ENCODE data around the gene STK11IP. TPM values are rescaled to one million over a fixed set of nuclear protein-coding genes. Genes with fewer than 3 reads are reported as not detected.

The STK11IP gene
- total and polyA plus RNA-seq, 10 of the 15 experiments (the other 5 are each of a cell fraction or from before 2014, with no cell fraction given): 0.42 to 24.0 (median 11.4) TPM

GRCh38 chr2:219642465-219643083 lies 44.9 kb downstream of the STK11IP start (continued):
- no peak for TF ChIP-seq REST (IDR thresholded peaks at IDR 0.05; ENCODE audit: low read depth, low read length)
- peak; percentile 88 for TF ChIP-seq NBN (IDR thresholded peaks at IDR 0.05)
- TF ChIP-seq FOXM1 (IDR thresholded peaks at IDR 0.05; ENCODE audit: low read depth, low read length): peak; percentile 59; the same call in 1 of the 2 replicates
- peak; percentile 33 for TF ChIP-seq MEF2B (IDR thresholded peaks at IDR 0.05; ENCODE audit: partially characterized antibody, poor library complexity, severe bottlenecking)
- peak; percentile 73 for TF ChIP-seq ATF7 (IDR thresholded peaks at IDR 0.05; ENCODE audit: low read depth)
- TF ChIP-seq YY1 (IDR thresholded peaks at IDR 0.05; ENCODE audit: low read depth, low read length): peak; percentile 79; the same call in 1 of the 2 replicates
- TF ChIP-seq POLR2A (IDR thresholded peaks at IDR 0.05; ENCODE audit: low read depth, low read length): 0 out of 2 replicates have a peak, but pooled peaks have one; percentile 38

GRCh38 chr2:219643084-219643473 lies 45.4 kb downstream of the STK11IP start:
- WGBS (ENCODE audit: insufficient coverage, insufficient replicate concordance, low lambda C conversion rate, missing lambda C conversion rate): 74% methylated on average over 7 of the region's 7 CpGs
- Histone ChIP-seq H3K4me3 (peak overlapping the region; percentile 24; the same call in 1 of the 2 replicates), H3K9me3 (replicated peaks; ENCODE audit: control insufficient read depth, insufficient read depth, low read length) (no peaks in the 10 kb centered on the region), H3K4me2 (ENCODE audit: control insufficient read depth, insufficient read depth) (peak overlapping the region; percentile 92), H3K4me1 (ENCODE audit: control insufficient read depth, insufficient read depth, low read length) (peaks cover 13% of the 10 kb centered on the region), H3K27me3 (replicated peaks in 1 of 2; ENCODE audit: control insufficient read depth in 2 of 2, insufficient read depth in 2 of 2, low read length in 1 of 2) (no peaks in the 10 kb centered on the region), H3K36me3 (ENCODE audit: control insufficient read depth in 2 of 2, insufficient read depth in 2 of 2, low read length in 1 of 2) (no peaks in the 10 kb centered on the region), H4K20me1 (ENCODE audit: control insufficient read depth, insufficient read depth) (no peaks in the 10 kb centered on the region), H3K9ac (ENCODE audit: control insufficient read depth, insufficient read depth, low read length) (no peak overlapping the region; the same call in 1 of the 2 replicates), H3K27ac (ENCODE audit: control insufficient read depth, insufficient read depth) (no peak overlapping the region), H3K79me2 (ENCODE audit: control insufficient read depth, insufficient read depth, low read length) (no peaks in the 10 kb centered on the region), H2AFZ (ENCODE audit: control insufficient read depth, low read depth, low read length) (peak overlapping the region; percentile 94)
- ATAC-seq: no peak
- POLR2A ChIA-PET: interaction anchor here (1.8 kb wide), 1 partner anchor 46 kb away, joined by 4 read pairs; the partner anchor contains the start of gene STK11IP
- DNase-seq (ENCODE audit: low read depth, low spot score): no peak
- SMC1A ChIA-PET (ENCODE audit: uncharacterized antibody, unreplicated experiment): interaction anchor here (0.7 to 3.0 kb wide), 11 partner anchors 8 to 172 kb away, joined by 3 to 17 read pairs (median 4); partner anchors contain the start of gene STK11IP
- in situ Hi-C loops (cut with MboI) (no loop called here), intact Hi-C loops (cut with micrococcal nuclease; ENCODE audit: unreplicated experiment) (no loop called here)
- BruUV-seq (replicated peaks): no TSS peak
- no peak for TF ChIP-seq MYB (IDR thresholded peaks at IDR 0.05; ENCODE audit: borderline replicate concordance, low read depth, low read length)
- no peak for TF ChIP-seq BCL11A (IDR thresholded peaks at IDR 0.05; ENCODE audit: low read depth, low read length)
- RAD21 ChIA-PET (ENCODE audit: unreplicated experiment): interaction anchor here (0.6 to 2.5 kb wide), 8 partner anchors 10 to 145 kb away, joined by 3 to 25 read pairs (median 5); partner anchors contain the start of genes GMPPA and STK11IP
- CTCF ChIA-PET: interaction anchor here (0.7 to 6.0 kb wide), 22 partner anchors 9 to 240 kb away, joined by 3 to 68 read pairs (median 6); partner anchors contain the start of genes CHPF, GMPPA, STK11IP and TMEM198
- no peak for FAIRE-seq
